GM19351 (cell line): Measurements from ENCODE around the gene ADAMTSL2.

Source experiments
- ATAC-seq: cut with Tn5 transposase; IDR thresholded peaks from one replicate; pipeline ENCODE4 v1.9.1; 2021; ENCODE audit warnings: mild to moderate bottlenecking, moderate library complexity; ENCODE audit not compliant: unreplicated experiment

ADAMTSL2 gene

DNA sequence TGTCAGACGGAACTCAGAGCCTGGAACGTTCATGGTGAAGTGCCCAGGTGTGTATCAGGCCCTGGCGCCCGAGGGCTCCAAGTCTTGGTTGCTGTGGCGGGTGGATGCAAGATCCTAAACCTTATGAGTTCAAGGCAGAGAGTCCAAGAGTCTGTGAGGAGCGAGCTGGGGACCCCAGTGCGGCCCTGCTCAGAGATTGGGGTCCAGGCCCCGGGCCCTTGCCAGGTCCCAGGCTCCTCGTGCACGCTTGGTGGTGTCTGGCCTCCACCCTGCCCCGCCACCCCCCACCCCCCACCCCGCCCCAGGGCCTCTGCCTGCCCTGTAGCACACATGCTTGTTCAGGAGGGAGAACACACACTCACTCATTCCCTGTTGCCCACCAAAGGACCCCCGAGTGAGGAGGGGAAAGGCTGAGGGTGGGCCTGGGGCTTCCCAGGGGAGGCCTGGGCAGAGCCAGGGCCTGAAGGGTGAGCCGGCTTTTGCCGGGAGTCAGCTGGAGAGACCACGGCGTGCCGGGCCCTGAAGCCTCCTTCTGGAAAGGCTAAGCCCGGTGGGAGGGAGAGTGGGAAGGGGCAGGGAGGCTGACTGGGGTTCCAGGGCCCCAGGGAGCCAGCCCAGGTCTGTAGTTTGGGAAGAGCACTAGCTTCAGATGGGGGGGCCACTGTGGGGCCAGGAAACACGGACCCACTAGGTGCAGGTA, 37.5 kb downstream of the ADAMTSL2 start:
- ATAC-seq = no peak

- ATAC-seq = no peak
Observed at GRCh38 chr9:133572821-133573361, 38.4 kb downstream of the ADAMTSL2 start.

- no peak for ATAC-seq
Observed at GRCh38 chr9:133573791-133574515, 39.4 kb downstream of the ADAMTSL2 start.

DNA sequence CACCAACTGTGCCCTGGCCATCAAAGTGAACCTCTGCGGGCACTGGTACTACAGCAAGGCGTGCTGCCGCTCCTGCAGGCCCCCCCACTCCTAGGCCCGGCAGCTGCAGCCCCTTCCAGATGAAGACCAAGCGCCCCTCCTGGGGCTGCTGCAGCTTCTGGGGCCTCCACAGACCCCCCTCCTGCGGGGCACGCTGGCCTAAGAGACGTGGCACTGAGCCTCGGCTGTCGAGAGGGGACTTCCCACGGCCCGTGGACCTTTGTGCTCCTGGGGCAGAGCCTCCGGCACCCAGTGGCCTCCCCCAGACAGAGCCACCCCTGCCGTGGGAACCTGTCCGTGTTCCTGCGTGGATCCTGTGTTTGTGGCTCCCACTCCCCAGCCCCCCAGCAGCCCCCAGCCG, 40.3 kb downstream of the ADAMTSL2 start:
- ATAC-seq = no peak

DNA sequence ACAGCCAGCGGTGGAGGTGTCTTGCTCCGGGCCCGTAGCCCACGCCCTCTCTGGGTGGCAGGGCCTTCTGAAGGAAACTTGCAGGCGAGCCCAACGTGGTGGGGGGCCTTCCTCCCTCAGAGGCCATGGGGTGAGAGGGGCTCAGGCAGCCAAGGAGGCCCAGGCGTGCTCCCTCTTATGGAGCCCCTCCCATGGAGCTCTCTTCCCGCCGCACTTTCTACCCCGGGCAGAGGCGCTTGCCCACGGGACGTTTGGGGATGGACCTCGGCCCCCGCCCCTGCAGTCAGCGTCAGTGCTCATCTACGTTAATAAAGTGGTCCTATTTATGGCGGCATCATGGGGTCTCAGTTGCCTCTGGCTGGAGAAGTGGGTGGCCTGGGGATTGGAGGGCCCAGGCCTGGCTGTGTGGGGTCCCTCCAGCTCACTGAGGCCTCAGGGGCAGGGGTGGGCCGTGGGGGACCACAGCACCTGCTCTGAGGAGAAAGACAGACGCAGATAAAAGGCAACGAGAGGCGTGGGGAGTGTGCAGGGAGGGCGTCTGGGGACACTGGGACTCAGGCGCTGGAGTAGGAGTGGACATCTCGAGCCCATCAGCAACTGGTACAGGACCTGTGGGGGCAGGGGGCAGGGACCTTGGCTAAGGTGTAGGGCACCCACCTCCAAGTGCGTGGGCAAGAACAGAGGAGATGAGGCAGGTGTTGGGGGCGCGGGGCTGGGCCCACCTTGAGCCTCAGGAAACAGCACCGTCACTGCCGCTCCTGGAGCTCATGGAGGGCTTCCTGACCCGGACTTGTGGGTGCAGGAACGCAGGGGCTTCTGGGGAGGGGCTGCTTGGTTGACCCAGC, 40.9 kb downstream of the ADAMTSL2 start:
- ATAC-seq = no peak

DNA sequence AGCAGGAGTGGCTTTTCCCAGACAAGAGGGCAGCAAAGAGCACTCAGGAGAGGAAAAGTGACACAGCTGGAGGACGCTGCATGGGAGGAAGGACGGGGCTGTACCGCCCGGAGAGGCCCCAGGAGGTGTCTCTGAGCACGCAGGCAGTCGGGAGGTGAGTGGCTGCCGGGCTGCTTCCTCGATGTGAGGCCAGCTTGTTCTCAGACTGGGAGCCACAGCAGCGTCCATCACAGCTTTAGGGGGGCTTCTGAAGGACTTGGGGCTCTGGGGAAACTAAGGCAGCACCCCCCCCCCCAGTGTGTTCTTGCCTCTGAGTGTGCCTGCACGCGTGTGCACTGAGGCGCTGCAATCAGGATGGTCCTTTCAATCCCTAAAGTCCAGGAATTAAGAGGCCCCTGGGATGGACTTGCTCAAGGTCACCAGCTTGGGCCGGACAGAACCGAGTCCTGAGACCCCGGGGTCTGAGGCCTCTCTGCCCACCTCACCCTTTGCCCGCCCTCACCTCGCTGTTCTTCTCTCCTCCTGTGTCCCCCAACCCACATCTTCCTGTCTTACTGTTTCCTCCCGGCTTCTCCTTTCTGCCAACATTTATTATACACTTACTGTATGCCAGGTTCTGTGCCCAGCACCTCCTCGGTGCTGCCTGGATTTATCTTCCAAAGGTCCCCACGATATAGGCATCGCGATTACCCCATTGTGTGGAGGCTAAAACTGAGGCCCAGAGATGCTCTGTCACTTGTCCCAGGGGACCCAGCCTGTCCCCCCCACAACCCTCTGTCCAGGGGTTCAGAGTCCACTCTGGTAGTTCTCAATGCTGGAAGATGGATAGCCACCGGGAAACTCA, 41.7 kb downstream of the ADAMTSL2 start:
- ATAC-seq = no peak

GRCh38 chr9:133576875-133577736, 42.6 kb downstream of the ADAMTSL2 start:
- ATAC-seq = no peak

DNA sequence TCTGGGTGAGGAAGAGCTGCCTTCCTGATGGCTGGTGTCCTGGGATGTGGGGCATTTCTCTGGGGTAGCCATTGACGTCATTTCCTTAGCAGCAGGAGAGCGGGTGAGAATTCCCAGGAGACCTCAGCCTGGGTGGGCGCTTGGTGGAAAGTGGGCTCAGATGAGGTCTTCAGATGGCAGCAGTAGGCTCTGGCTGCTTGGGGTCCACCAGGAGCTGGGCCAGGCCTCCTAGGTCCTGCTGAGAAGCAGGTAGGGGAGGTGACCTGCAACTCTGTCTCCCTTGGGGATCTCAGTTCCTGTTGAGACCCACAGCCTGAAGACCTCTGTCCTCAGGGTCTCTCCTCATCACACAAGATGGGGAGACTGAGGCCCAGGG, 43.2 kb downstream of the ADAMTSL2 start:
- no peak for ATAC-seq

DNA sequence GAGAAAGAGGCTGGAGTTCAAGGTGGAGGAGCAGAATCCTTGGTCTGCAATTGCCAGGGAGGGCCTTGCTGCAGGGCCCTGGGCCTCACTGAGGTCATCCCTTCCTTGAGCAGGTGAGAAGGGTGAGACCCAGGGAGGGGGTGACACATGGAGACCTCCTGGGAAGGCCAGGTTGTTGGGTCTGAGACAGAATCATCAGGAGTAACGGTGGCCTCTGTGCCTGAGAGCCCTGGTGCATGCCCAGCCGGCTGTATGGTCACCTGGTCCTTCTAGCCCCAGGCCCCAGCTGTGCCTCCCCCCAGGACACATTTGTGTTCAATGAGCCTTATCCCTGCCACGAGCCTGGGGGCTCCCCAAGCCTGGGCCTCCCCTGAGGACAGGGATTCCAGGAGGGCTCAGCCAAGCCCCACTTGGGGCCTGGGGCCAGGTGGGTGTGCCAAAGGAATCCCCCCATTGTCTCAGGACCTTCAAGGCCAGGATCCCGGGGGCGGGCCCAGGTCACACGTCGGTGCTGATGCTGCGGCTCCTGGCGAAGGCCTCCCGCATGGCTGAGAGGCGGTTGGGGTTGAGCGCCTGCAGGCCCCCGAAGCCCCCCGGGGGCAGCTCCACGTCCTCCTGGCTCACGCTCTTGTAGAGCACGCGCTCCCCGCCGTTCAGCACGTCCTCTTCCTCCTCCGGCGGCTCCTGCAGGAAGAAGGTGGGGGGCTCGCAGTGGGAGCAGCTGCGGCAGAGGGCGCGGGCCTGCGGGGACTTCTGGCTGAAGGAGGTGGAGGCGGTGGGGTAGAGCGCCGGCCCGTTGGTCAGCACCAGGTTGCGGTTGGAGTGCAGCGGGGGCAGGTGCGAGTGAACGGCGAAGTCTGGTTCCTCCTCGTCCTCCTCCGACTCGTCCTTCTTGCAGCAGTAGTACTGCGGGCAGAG, 44.3 kb downstream of the ADAMTSL2 start:
- ATAC-seq = no peak

GRCh38 chr9:133579601-133580418, 45.3 kb downstream of the ADAMTSL2 start:
- no peak for ATAC-seq

DNA sequence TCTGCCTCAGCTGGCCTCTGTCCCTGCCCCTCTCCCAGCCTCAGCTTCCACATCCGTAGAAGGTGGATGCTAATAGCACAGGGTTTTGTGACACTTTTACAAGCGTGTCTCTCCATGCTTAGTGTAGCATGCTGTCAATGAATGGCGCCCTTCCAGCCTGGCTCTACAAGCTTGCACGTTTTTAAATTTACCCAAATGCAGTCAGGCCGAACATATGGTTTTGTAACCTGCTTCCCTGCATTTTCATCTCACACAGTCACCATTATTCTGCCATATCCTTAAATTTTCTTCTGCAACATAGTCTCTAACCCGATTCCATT, 45.9 kb downstream of the ADAMTSL2 start:
- ATAC-seq = no peak

- no peak for ATAC-seq
Observed at GRCh38 chr9:133581011-133581410, 46.5 kb downstream of the ADAMTSL2 start.

GRCh38 chr9:133581513-133582343, 47.2 kb downstream of the ADAMTSL2 start:
- ATAC-seq = no peak

GRCh38 chr9:133582501-133583045, 48.1 kb downstream of the ADAMTSL2 start:
- no peak for ATAC-seq

DNA sequence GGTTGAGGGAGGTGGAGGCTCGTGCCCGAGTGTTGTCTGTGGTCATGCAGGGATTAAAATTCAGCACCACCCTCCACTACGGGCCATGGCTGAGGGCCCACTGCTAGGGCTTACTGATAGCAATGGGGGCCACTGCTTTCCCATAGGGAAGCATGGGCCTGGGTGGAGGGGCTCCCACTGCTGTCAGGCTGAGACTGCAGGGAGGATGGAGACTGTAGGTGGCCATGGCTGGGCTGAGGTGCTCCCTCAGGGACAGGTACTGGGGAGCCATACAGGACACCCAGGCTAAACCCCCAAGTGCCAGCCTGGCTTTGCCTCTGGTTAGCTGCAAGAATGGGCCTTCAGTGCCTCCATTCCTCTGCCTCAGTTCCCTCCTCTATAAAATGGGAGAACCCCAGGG, 48.6 kb downstream of the ADAMTSL2 start:
- no peak for ATAC-seq

GRCh38 chr9:133583586-133583985, 49.1 kb downstream of the ADAMTSL2 start:
- no peak for ATAC-seq

DNA sequence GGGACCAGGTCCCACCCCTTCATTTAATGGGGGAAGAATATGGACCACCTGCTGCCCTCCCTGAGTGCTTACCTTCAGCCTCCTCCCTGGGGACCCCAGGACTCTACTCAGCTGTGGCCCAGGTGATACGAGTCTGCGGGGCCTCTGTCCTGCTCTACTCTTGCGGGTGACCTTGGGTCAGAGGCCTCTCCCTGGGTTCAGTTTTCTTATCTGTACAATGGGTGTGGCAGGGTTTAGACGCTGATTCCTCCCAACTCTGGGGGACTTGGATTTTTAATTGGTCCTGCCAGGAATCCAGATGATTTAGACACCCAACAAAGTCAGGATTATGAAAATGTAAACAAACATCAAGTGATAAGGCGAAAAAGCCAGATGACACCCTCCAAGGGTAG, 49.7 kb downstream of the ADAMTSL2 start:
- ATAC-seq = no peak
